A673 (cell line): Measurements from ENCODE around the gene PSD2.

ENCODE experiments used
- EZH2 ChIP-seq: fragments of 200-600 bp; sonication (generic); IDR thresholded peaks from 2 replicates; pipeline ENCODE4 v1.6.1; 2017; ENCODE audit warnings: borderline replicate concordance, low read depth, mild to moderate bottlenecking, mixed read lengths, antibody characterized with exemption, low read length; ENCODE audit not compliant: poor library complexity, severe bottlenecking
- TF ChIP-seq, protein P1 (sequence below): fragments of 300-800, 200-600 bp; sonication (generic); conservative IDR thresholded peaks from 2 replicates; pipeline ENCODE4 v1.5.1; 2017; ENCODE audit warnings: low read depth, mild to moderate bottlenecking, antibody characterized with exemption, low read length, moderate library complexity, mixed read lengths

DNA sequence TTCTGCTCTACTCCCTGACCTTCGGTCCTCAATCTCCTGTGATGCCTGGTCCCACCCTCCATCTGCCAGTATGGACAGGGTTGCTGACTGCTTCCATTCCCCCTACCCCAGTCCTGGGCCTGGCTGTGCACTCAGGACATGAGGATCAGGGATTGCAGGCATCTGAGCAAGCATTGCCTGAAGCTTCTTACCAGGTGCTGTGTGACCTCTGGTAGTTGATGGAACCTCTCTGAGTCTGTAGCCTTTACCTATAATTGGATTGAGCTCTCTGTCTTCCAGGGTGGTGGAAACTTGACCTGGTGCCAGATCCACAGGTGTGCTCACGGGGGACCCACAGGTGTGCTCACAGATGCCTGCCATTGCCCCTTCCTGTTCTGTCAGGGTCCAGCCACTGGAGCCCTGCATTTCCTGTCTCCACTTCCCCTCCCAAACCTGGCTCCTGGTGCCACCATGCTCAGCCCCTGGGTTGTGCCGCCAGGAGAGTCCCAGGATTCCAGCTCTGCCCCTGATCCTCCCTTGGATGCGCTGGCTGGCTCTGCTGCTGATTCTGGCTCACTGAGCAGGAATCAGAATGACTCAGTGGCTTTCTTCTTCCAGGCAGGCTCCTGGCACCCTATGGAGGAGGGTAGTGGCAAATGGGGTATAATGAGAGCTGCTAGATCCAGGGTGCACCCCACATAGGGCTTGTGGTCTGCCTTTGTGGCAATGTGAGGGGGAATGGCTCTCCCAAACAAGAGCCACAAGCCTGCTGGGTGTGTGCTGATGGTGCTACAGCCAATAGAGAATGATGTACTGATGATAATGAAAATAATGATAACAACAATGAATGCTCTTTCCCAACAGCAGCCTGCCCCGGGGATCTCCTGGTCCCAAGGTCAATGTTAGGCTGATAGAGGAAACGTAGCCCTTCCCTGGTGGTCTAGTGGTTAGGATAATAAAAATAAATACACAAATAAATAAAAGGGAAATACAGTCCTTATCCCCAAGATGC is 35.2 kb upstream of the PSD2 start:
- TF ChIP-seq, protein P1, sequence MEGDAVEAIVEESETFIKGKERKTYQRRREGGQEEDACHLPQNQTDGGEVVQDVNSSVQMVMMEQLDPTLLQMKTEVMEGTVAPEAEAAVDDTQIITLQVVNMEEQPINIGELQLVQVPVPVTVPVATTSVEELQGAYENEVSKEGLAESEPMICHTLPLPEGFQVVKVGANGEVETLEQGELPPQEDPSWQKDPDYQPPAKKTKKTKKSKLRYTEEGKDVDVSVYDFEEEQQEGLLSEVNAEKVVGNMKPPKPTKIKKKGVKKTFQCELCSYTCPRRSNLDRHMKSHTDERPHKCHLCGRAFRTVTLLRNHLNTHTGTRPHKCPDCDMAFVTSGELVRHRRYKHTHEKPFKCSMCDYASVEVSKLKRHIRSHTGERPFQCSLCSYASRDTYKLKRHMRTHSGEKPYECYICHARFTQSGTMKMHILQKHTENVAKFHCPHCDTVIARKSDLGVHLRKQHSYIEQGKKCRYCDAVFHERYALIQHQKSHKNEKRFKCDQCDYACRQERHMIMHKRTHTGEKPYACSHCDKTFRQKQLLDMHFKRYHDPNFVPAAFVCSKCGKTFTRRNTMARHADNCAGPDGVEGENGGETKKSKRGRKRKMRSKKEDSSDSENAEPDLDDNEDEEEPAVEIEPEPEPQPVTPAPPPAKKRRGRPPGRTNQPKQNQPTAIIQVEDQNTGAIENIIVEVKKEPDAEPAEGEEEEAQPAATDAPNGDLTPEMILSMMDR, result no peak
- TF ChIP-seq EZH2, result no peak
